ENCODE data around the gene TNFRSF14. TPM values are rescaled to one million over a fixed set of nuclear protein-coding genes. Genes with fewer than 3 reads are reported as not detected.
A peak's percentile ranks its signal among the peaks of the same experiment; 100 is the strongest.

The TNFRSF14 gene
- total RNA-seq, 4 donors from 2014 or later, result 36.3 to 47.5 (median 46.7) TPM

DNA sequence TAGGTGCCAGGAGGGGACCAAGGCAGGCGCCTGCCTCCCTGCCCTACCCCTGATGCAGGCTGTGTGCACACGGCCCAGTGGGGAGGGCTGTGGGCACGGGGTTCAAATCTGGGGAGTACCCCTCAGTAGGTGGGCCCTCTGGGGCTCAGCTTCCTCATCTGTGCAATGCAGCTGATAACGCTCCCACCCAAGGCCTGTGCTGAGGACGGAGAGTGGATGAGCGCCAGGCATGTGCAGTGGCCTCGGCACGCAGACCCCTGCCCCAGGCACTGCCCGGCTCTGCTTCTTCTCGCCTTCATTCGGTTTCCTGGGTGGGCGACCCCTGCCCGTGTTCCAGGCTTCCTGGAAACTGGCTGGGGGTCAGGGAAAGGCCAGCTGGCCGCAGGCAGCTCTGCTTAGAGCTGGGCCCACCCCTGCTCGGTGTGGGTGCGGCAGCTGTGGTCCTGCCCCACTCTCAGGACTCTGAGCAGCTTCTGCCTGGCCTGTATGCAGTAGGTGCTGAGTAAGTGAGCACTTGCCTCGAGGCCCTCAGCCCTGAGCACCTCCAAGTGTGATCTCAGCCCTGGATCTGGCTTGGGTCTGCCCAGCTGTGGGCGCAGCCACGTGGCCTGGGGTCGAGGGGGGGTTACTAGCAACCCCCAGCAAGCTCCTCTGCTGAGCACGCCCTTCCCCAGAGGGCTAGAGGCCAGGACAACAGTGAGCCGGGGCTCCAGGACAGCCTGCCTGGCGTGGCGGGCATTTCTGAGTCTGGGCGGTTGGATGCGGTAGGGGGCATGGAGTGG lies 11.9 kb upstream of the TNFRSF14 start:
- no peak overlapping the region for H3K4me3 ChIP-seq (replicated peaks in 1 of 3)
- no peak for DNase-seq
- H3K9me3 ChIP-seq, result no peaks in the 10 kb centered on the region
- intact Hi-C loops (cut with DNase I), result loop anchor here (10.0 kb wide), 1 partner anchor 339 kb away; no protein-coding TSS in a partner anchor
- no peaks in the 10 kb centered on the region for H3K36me3 ChIP-seq
- H3K4me1 ChIP-seq, result peaks cover 26 to 53% of the 10 kb centered on the region in 2 donors
- 67 to 69% methylated on average over 21 to 25 of the region's 26 CpGs for whole genome bisulfite sequencing, 2 donors
- TF ChIP-seq POLR2A (IDR thresholded peaks at IDR 0.05), result no peak
- TF ChIP-seq, protein P1, sequence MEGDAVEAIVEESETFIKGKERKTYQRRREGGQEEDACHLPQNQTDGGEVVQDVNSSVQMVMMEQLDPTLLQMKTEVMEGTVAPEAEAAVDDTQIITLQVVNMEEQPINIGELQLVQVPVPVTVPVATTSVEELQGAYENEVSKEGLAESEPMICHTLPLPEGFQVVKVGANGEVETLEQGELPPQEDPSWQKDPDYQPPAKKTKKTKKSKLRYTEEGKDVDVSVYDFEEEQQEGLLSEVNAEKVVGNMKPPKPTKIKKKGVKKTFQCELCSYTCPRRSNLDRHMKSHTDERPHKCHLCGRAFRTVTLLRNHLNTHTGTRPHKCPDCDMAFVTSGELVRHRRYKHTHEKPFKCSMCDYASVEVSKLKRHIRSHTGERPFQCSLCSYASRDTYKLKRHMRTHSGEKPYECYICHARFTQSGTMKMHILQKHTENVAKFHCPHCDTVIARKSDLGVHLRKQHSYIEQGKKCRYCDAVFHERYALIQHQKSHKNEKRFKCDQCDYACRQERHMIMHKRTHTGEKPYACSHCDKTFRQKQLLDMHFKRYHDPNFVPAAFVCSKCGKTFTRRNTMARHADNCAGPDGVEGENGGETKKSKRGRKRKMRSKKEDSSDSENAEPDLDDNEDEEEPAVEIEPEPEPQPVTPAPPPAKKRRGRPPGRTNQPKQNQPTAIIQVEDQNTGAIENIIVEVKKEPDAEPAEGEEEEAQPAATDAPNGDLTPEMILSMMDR (IDR thresholded peaks at IDR 0.05), result no peak
- peaks cover 4% of the 10 kb centered on the region for H3K27me3 ChIP-seq
- no peak overlapping the region for H3K27ac ChIP-seq

DNA sequence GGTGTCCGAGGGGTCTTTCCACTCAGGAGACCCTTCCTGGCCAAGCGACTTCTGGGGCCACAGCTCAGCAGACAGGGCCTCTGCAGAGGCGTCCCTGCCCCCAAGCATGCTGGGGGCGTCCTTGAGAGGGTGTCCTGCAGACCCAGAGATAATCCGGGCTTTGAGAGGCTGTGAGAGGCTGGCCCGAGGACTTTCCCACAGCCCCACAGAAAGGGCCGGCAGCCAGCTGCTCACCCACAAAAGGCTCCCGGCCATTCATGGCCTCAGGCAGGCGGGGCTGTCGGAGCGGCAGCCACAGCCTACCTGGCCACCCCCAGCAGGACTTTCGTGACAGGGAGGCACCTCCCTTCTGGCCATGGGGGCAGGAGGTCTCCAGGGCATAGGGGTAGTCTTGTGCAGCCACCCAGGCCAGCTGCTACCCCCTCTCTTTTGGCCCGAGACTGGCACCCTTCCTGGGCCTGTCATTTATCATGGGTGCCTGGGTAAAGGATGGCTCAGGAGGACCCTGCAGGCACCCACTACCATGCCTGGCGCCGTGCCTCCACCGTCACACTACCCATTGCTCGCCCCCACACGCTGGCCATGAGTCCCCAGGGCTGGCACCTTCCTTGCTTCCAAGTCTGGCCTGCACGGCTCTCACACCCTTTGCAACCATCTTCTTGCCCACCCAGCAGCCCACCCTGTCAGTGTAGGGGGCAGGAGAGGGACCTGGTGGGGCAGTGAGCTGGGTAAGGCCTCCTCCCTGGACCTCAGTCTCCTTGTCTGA lies 11.1 kb upstream of the TNFRSF14 start:
- Histone ChIP-seq H3K36me3 (no peaks in the 10 kb centered on the region), H3K4me3 (replicated peaks in 1 of 3) (no peak overlapping the region), H3K9me3 (no peaks in the 10 kb centered on the region), H3K27ac (peak overlapping the region in 2 of 3 donors; percentile 78 to 91), H3K4me1 (peaks cover 27 to 59% of the 10 kb centered on the region in 2 donors), H3K27me3 (peaks cover 4% of the 10 kb centered on the region)
- intact Hi-C loops (cut with DNase I), result loop anchor here (5.0 to 10.0 kb wide), 2 partner anchors 42 to 340 kb away; partner anchors contain the start of gene PRXL2B
- DNase-seq, result peak in 1 of 2 donors; percentile 13
- no peak for TF ChIP-seq POLR2A (IDR thresholded peaks at IDR 0.05)
- TF ChIP-seq, protein P1 (IDR thresholded peaks at IDR 0.05), result no peak
- 62 to 86% methylated on average over 7 to 9 of the region's 19 CpGs for WGBS, 2 donors

DNA sequence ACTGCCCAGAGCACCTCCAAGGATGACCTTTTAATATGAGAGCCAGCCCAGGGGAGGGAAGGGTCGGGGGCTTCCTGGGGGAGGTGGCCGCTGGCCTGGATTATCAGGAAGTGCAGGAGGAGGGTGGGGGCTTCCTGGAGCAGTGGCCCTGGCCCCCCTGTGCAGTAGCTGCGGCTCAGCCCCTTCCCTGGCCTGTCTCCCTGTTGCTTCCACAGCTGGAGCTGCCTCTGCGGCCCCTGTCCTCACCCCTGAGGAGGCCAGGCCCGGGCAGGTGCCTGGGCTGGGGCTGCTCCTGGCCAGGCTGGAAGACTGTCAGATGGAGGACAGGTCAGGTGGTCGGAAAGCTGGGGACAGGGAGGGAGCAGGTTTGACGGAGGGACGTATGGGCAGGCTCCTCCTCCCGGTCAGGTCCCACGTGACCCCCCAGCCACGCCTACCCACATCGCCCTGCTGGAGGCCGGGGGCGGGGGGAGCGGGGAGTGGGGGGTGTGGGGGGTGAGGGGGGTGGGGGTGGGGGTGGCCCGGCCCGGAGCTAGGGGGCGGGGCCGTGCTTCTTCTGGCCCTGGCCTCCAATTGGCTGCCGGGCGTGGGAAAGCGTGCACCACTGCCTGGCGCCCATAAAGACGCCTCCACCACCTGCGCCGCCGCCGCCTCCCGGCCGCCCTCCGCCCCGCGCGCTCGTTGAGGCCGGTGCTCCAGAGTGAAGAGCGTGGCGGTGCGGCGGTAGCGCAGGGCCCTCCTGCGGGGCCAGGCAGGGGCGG lies 10.2 kb upstream of the TNFRSF14 start:
- Histone ChIP-seq H3K27me3 (peaks cover 2% of the 10 kb centered on the region), H3K27ac (peak overlapping the region; percentile 91 to 99 (median 95)), H3K4me1 (peaks cover 27 to 55% of the 10 kb centered on the region in 2 donors), H3K36me3 (no peaks in the 10 kb centered on the region), H3K4me3 (replicated peaks in 1 of 3) (peak overlapping the region in 1 of 3 donors; percentile 56), H3K9me3 (no peaks in the 10 kb centered on the region)
- peak in 1 of 2 donors; percentile 52 for TF ChIP-seq POLR2A (IDR thresholded peaks at IDR 0.05)
- TF ChIP-seq, protein P1 (IDR thresholded peaks at IDR 0.05), result no peak
- intact Hi-C loops (cut with DNase I), result loop anchor here (2.0 to 10.0 kb wide), 3 partner anchors 41 to 341 kb away; partner anchors contain the start of gene PRXL2B
- WGBS, 2 donors, result 8 to 25% methylated on average over 2 of the region's 43 CpGs
- DNase-seq, result peak; percentile 91 to 92

DNA sequence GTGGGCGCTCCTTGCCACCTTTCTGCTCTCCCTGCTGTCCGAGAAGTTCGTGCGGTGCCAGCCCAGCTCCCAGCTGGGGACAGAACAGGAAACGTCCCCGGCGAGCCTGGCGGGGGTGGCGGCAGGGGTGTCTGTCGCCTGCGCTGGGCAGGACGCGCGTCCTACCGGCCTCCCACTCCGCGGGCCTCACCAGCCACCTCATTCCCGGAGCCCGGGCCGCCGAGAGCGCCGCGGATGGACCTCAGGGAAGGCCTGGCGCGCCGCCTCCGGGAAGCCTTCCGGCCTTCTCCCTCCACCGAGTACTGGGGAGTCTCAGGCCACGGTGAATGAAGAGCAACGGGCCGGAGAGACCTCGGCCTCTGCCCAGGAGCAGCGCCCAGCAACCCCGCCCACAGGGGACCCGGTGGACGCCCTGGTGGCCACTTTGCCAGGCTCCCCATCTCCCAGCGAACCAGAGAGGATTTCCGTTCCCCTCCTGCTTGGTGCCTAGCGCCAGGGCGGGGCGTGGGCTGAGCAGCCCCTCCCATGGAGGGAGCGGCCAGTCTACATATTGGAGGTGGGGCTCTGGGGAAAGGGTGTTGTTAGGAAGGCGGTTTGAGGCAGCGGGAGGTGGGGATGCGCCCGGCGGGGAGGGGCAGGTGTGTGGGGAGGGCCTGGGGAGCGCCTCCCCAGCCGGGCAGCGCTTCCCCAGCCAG lies 9.5 kb upstream of the TNFRSF14 start:
- Histone ChIP-seq H3K36me3 (no peaks in the 10 kb centered on the region), H3K27ac (peak overlapping the region; percentile 91 to 99 (median 95)), H3K27me3 (no peaks in the 10 kb centered on the region), H3K4me1 (peaks cover 27 to 53% of the 10 kb centered on the region in 2 donors), H3K9me3 (no peaks in the 10 kb centered on the region), H3K4me3 (replicated peaks in 1 of 3) (peak overlapping the region in 2 of 3 donors; percentile 15 to 56)
- whole genome bisulfite sequencing, 2 donors, result 0 to 21% methylated on average over 3 to 7 of the region's 52 CpGs
- peak; percentile 86 to 89 for DNase-seq
- TF ChIP-seq POLR2A (IDR thresholded peaks at IDR 0.05), result peak in 1 of 2 donors; percentile 51
- TF ChIP-seq, protein P1 (IDR thresholded peaks at IDR 0.05), result peak in 3 of 6 experiments; percentile 19 to 29 (median 20)
- intact Hi-C loops (cut with DNase I), result loop anchor here (2.0 to 10.0 kb wide), 3 partner anchors 41 to 342 kb away; partner anchors contain the start of gene PRXL2B
